ENCODE results near the gene DAP.
A peak's percentile ranks its signal among the peaks of the same experiment; 100 is the strongest.
"Not testable (repeated sequence)": the region's sequence is repeated elsewhere in the genome, so short reads cannot be mapped to it uniquely, and the experiment has no call there.

The DAP gene

DNA sequence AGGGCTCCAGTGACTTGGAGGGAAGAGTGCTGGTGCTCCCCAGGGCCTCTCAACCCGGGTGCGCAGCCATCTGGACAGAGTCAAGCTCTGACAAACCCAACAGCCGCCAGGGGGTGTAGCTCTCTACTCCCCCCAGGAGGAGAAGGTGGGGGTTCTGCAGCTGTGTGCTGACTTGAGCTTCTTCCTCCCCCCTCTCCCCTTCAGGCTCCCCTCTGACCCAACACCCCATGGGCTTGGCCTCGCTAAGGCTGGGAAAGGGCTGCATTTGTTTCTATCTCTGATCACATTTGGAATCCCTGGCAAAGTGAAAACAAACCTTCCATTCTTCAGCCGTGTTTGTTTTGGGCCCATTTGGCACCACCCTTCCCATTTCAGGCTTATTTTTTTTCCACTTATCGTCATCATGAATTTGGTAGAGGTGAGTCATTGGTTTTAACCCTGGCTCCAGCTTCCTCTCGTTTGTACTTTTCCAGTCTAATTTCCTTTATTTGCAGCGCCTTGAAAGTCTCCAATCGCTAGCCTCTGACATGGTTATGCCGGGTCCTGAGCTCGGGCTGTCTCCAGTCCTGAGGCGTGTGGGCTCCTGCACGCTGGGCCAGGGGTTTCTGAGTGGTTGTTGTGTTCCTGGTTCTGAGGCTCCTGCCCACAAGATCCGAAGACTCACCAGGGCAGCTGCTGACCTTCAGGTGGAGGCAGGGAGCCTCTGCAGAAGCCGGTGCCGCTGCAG lies 36.1 kb downstream of the DAP start:
- peak; percentile 68 for DNase-seq (ENCODE audit: low read depth)
- no peak overlapping the region for H3K4me3 ChIP-seq (ENCODE audit: low read length)
- TF ChIP-seq, protein P1, sequence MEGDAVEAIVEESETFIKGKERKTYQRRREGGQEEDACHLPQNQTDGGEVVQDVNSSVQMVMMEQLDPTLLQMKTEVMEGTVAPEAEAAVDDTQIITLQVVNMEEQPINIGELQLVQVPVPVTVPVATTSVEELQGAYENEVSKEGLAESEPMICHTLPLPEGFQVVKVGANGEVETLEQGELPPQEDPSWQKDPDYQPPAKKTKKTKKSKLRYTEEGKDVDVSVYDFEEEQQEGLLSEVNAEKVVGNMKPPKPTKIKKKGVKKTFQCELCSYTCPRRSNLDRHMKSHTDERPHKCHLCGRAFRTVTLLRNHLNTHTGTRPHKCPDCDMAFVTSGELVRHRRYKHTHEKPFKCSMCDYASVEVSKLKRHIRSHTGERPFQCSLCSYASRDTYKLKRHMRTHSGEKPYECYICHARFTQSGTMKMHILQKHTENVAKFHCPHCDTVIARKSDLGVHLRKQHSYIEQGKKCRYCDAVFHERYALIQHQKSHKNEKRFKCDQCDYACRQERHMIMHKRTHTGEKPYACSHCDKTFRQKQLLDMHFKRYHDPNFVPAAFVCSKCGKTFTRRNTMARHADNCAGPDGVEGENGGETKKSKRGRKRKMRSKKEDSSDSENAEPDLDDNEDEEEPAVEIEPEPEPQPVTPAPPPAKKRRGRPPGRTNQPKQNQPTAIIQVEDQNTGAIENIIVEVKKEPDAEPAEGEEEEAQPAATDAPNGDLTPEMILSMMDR (IDR thresholded peaks at IDR 0.05; ENCODE audit: insufficient read depth, low read depth, low read length, missing control alignments) = no peak

DNA sequence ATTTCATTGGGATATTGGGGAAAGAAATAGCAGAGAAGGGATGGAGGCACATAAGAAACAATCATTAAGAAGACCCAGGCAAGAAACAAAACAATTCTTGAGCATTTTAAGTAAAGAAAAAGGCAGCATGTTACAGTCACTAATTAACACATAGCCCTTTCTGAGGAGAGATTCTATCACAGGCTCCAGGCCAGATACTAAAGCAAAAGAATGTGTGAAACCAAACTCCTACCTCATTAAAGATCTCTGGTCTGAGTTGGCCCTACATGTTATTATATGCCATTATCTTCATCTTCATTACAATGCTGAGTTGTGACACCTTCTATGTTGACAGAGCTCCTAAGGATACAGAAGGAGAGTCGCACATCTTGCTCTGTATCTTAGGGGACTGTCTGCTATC lies 37.5 kb downstream of the DAP start:
- no peak for DNase-seq (ENCODE audit: low read depth)
- TF ChIP-seq, protein P1 (IDR thresholded peaks at IDR 0.05; ENCODE audit: insufficient read depth, low read depth, low read length, missing control alignments) = no peak
- no peak overlapping the region for H3K4me3 ChIP-seq (ENCODE audit: low read length)

DNA sequence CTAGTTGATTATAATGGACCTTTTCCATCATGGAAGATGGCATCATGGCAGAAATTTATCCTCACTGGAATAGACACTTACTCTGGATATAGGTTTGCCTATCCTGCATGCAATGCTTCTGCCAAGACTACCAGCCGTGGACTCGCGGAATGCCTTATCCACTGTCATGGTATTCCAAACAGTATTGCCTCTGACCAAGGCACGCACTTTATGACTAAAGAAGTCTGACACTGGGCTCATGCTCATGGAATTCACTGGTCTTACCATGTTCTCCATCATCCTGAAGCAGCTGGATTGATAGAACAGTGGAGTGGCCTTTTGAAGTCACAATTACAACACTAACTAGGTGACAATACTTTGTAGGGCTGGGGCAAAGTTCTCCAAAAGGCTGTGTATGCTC lies 40.3 kb downstream of the DAP start:
- H3K4me3 ChIP-seq (ENCODE audit: low read length); DNase-seq (ENCODE audit: low read depth): not testable (repeated sequence)

DNA sequence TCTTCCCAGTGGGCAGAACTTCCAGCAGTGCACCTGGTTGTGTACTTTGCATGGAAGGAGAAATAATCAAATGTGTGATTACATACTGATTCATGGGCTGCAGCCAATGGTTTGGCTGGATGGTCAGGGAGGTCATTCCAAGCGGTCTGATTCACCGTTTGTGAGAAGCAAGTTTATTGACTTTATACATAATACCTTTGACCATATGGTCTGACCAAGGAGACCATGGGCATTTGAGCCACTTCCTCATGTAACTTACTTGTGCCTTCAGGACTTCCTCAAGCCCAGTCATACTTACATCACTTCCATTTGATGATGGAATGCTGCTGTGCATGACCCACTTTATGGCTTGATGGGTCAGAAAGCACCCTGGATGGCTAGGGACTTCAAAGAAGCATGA lies 41.1 kb downstream of the DAP start:
- peak; percentile 67 for DNase-seq (ENCODE audit: low read depth)
- TF ChIP-seq, protein P1 (IDR thresholded peaks at IDR 0.05; ENCODE audit: insufficient read depth, low read depth, low read length, missing control alignments) = no peak
- no peak overlapping the region for H3K4me3 ChIP-seq (ENCODE audit: low read length)

DNA sequence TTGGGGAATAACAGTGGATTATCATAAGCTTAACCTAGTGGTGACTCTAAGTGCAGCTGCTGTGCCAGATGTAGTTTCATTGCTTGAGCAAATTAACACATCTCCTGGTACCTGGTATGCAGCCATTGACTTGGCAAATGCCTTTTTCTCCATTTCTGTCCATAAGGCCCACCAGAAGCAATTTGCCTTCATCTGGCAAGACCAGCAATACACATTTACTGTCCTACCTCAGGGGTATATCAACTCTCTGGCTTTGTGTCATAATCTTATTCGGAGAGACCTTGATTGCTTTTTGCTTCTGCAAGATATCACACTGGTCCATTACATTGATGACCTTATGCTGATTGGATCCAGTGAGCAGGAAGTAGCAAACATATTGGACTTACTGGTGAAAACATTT lies 42.4 kb downstream of the DAP start:
- not testable (repeated sequence) for DNase-seq (ENCODE audit: low read depth); H3K4me3 ChIP-seq (ENCODE audit: low read length)

DNA sequence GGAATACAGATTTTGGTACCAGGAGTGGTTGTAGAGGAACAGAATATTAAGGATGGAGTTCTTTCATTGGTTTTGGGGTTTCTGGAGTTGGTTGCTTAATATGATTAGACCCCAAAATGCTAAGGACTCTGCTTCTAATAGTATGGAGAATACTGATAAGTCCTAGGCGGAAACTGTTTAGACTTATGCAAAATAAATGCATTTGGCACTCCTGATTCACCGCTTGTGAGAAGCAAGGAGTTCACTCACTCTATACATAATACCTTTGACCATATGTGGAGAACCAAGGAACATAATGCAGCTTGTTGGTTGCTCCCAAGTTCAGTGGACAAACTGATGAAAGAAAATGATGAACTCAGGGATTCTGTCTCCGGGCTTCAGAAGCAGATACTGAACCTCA lies 44.2 kb downstream of the DAP start:
- H3K4me3 ChIP-seq (ENCODE audit: low read length); DNase-seq (ENCODE audit: low read depth): not testable (repeated sequence)

DNA sequence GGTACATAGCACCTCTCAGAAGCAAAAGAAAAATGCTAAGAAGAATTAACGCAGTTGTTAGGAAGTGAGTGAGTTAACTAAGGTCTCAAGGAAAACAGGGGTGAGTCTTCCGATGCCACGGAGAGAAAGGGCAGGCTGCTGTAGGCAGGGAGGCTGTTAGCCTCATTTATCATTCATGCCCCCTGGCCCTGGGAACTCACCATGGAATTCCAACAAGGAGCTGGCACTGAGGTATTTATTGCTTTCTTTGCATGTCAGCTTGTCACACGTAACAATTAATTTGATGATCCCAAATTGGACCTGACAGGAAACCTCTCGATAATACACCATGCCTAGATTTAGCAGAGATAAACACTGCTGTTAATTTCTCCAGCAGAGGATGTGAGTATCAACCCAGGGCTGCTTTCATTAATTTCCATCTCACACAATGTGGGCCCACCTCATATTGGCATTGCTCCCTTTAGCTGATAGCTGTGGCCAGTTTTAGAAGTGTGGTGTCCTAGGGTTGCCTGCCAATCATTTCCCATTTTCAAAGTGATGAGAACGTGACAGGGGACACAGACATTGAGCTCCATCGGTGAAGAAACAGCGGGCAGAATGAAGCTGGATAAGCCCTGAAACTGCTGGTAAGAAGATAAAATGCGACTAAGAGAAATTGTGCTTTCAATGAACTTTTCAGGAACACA lies 45.3 kb downstream of the DAP start:
- no peak overlapping the region for H3K4me3 ChIP-seq (ENCODE audit: low read length)
- TF ChIP-seq, protein P1 (IDR thresholded peaks at IDR 0.05; ENCODE audit: insufficient read depth, low read depth, low read length, missing control alignments) = no peak
- no peak for DNase-seq (ENCODE audit: low read depth)

DNA sequence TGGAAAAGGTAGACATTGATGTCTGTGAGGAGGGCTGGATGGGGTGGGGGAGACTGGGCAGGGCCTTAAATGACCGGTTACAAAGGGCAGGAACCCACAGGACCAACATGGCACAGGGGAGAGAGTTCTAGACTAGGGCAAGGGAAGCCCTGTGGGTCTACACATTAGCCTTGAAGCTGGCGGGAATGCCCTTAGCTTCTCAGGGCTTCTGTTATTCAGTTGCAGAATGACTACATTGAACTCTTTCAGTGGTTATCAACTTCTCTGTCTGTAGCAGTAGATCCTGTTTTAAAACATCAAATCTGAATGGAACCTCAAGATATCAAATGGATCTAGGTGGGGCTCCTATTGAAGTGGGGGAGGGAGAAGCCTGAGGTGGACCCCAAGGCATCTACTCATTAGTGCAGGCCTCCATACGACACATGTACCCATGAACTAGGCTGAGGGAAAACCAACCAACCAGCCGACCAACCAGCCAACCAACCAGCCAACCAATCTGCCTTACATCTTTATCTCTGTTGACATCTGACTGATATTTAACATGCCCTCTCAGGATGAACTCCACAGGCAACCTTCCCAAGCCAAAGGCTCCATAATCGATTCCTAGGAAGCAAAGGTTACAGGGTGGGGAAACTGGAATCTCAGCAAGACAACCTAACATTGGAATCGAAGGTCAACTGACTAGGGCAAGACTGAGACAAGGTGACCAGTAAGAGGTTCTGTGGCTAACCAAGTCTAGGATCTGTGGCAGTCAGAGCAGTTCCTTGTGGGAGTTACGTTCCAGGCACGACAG lies 48.3 kb downstream of the DAP start:
- DNase-seq (ENCODE audit: low read depth) = no peak
- no peak overlapping the region for H3K4me3 ChIP-seq (ENCODE audit: low read length)
- TF ChIP-seq, protein P1 (IDR thresholded peaks at IDR 0.05; ENCODE audit: insufficient read depth, low read depth, low read length, missing control alignments) = no peak
